GM12878 (cell line): ENCODE results near the gene SLC39A13. TPM values are rescaled to one million over a fixed set of nuclear protein-coding genes. Genes with fewer than 3 reads are reported as not detected.
A peak's percentile ranks its signal among the peaks of the same experiment; 100 is the strongest.

ENCODE experiments used
- BHLHE40 ChIP-seq, 2 experiments: fragments of 450-650 bp in 1 of 2; IDR thresholded peaks; 2 replicates each; pipeline ENCODE4 v1.6.1; 2011 to 2017; ENCODE audit warnings: low read depth in 2 of 2, borderline replicate concordance in 1 of 2, improper control_type of control experiment in 1 of 2, low read length in 1 of 2, mild to moderate bottlenecking in 1 of 2
- DPF2 ChIP-seq: fragments of 450-650 bp; IDR thresholded peaks from 2 replicates; pipeline ENCODE4 v1.6.1; 2017; ENCODE audit warnings: mild to moderate bottlenecking
- HDAC2 ChIP-seq: fragments of 200-600 bp; sonication (generic); IDR thresholded peaks from 2 replicates; pipeline ENCODE4 v1.6.1; 2017
- HSF1 ChIP-seq: fragments of 150-350 bp; IDR thresholded peaks from 2 replicates; pipeline ENCODE4 v1.6.1; 2014; ENCODE audit warnings: mild to moderate bottlenecking, low read depth, low read length
- LARP7 ChIP-seq: fragments of 450-650 bp; IDR thresholded peaks from 2 replicates; pipeline ENCODE4 v1.6.1; 2017; ENCODE audit warnings: mild to moderate bottlenecking
- MAX ChIP-seq: IDR thresholded peaks from 2 replicates; pipeline ENCODE4 v1.6.1; 2012; ENCODE audit warnings: low read depth, low read length, improper control_type of control experiment
- MTA2 ChIP-seq: fragments of 450-650 bp; IDR thresholded peaks from 2 replicates; pipeline ENCODE4 v1.6.1; 2016; ENCODE audit warnings: low read depth, mild to moderate bottlenecking, moderate library complexity
- NFXL1 ChIP-seq: fragments of 450-650 bp; IDR thresholded peaks from 2 replicates; pipeline ENCODE4 v1.6.1; 2017; ENCODE audit warnings: antibody characterized with exemption, mild to moderate bottlenecking, borderline replicate concordance
- NFYA ChIP-seq: IDR thresholded peaks from 2 replicates; pipeline ENCODE4 v1.6.1; 2011; ENCODE audit warnings: low read depth, mild to moderate bottlenecking, low read length, improper control_type of control experiment, borderline replicate concordance
- RCOR1 ChIP-seq: conservative IDR thresholded peaks from 2 replicates; pipeline ENCODE4 v1.6.1; 2012; ENCODE audit warnings: low read depth, low read length, improper control_type of control experiment
- REST ChIP-seq: IDR thresholded peaks from 2 replicates; pipeline ENCODE4 v1.6.1; 2012; ENCODE audit warnings: mild to moderate bottlenecking, low read depth, low read length
- SMAD1 ChIP-seq: fragments of 450-650 bp; IDR thresholded peaks from 2 replicates; pipeline ENCODE4 v1.6.1; 2018; ENCODE audit warnings: mild to moderate bottlenecking, low read depth; ENCODE audit not compliant: partially characterized antibody
- SMAD5 ChIP-seq: IDR thresholded peaks from 2 replicates; pipeline ENCODE4 v1.6.1; 2016; ENCODE audit warnings: antibody characterized with exemption, low read depth
- SMC3 ChIP-seq: IDR thresholded peaks from 2 replicates; pipeline ENCODE4 v1.6.1; 2011; ENCODE audit warnings: low read length, improper control_type of control experiment, borderline replicate concordance
- SRF ChIP-seq, 2 experiments: IDR thresholded peaks; 2 replicates each; pipeline ENCODE4 v1.6.1; 2011; ENCODE audit warnings: low read depth in 2 of 2, low read length in 2 of 2, mild to moderate bottlenecking in 1 of 2, moderate library complexity in 1 of 2
- ZBED1 ChIP-seq: IDR thresholded peaks from 2 replicates; pipeline ENCODE4 v1.6.1; 2016; ENCODE audit warnings: borderline replicate concordance
- ZNF384 ChIP-seq: IDR thresholded peaks from 2 replicates; pipeline ENCODE4 v1.6.1; 2012; ENCODE audit warnings: low read depth, mild to moderate bottlenecking, low read length, improper control_type of control experiment, borderline replicate concordance
- ZNF622 ChIP-seq: fragments of 450-650 bp; IDR thresholded peaks from 2 replicates; pipeline ENCODE4 v1.6.1; 2017; ENCODE audit warnings: mild to moderate bottlenecking, inconsistent platforms
- ZSCAN29 ChIP-seq: fragments of 450-650 bp; IDR thresholded peaks from 2 replicates; pipeline ENCODE4 v1.6.1; 2017; ENCODE audit warnings: mild to moderate bottlenecking, moderate library complexity
- polyA plus RNA-seq, 11 experiments: library from polyadenylated mRNA; depleted of rRNA in 4 of 11; unstranded in 6 of 11; stranded (reverse) in 5 of 11; fragments of >200 nt; fragmentation: Nextera tagmentation in 4 of 11; fragmentation: Illumina TruSeq in 1 of 11; extraction: Ambion mirVana in 4 of 11; extraction: Trizol in 1 of 11; gene quantifications; 1 replicate in 1 of 11; 2 replicates in 10 of 11; pipeline versions ENCODE4 v1.2.1 to v1.2.3, GENCODE V29; 2011 to 2016; ENCODE audit warnings: inconsistent platforms in 2 of 11, missing spikeins in 2 of 11, low read depth in 1 of 11
- total RNA-seq, 4 experiments: library from RNA; depleted of rRNA in 3 of 4; stranded (reverse); fragments of >200 nt in 3 of 4; fragmentation: Illumina TruSeq in 1 of 4; extraction: Trizol in 1 of 4; gene quantifications; 2 replicates each; pipeline versions ENCODE4 v1.2.1 to v1.2.3, GENCODE V29; 2013 to 2021
- TF ChIP-seq, protein P1 (sequence below), 3 experiments: IDR thresholded peaks in 2 of 3; conservative IDR thresholded peaks in 1 of 3; 2 replicates each; pipeline ENCODE4 v1.5.1; 2011; ENCODE audit warnings: low read depth in 3 of 3, low read length in 3 of 3, mild to moderate bottlenecking in 3 of 3, control low read depth in 2 of 3, moderate library complexity in 2 of 3, inconsistent platforms in 1 of 3, mixed read lengths in 1 of 3; ENCODE audit not compliant: control insufficient read depth in 2 of 3, insufficient read depth in 1 of 3; ENCODE audit errors: extremely low read depth in 1 of 3
- TF ChIP-seq, protein P2 (sequence below): IDR thresholded peaks from 2 replicates; pipeline ENCODE4 v1.6.1; 2012; ENCODE audit warnings: low read length, inconsistent platforms

Gene SLC39A13
- total and polyA plus RNA-seq, 10 of the 15 experiments (the other 5 are each of a cell fraction or from before 2014, with no cell fraction given) = 0.23 to 19.8 (median 6.3) TPM

DNA sequence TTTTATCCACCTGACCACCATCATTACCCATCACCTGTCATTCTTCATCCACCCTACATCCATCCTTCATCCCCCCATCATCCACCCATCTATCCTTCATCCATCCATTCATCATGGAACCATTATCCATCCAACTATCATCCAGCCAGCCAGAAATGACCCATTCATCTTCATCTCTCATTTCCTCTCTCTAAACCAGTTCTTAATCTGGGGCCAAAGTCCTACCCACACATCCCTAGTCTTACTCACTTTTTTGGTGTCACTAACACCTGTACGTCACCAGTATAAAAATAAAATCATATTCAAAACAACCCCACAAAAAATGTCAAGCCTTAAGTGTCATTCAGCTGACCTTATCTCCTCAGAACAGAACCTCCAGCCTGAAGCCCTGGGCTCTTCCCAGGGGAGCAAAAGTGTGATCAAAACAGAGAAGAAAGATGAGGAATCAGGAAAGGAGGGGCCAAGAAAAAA, 42.3 kb upstream of the SLC39A13 start (continued):
- TF ChIP-seq, protein P1, sequence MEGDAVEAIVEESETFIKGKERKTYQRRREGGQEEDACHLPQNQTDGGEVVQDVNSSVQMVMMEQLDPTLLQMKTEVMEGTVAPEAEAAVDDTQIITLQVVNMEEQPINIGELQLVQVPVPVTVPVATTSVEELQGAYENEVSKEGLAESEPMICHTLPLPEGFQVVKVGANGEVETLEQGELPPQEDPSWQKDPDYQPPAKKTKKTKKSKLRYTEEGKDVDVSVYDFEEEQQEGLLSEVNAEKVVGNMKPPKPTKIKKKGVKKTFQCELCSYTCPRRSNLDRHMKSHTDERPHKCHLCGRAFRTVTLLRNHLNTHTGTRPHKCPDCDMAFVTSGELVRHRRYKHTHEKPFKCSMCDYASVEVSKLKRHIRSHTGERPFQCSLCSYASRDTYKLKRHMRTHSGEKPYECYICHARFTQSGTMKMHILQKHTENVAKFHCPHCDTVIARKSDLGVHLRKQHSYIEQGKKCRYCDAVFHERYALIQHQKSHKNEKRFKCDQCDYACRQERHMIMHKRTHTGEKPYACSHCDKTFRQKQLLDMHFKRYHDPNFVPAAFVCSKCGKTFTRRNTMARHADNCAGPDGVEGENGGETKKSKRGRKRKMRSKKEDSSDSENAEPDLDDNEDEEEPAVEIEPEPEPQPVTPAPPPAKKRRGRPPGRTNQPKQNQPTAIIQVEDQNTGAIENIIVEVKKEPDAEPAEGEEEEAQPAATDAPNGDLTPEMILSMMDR (IDR thresholded peaks at IDR 0.05 in 2 of 3, conservative IDR thresholded peaks at IDR 0.05 in 1 of 3; ENCODE audit: control insufficient read depth in 2 of 3, extremely low read depth in 1 of 3, insufficient read depth in 1 of 3, low read depth in 3 of 3, low read length in 3 of 3) = no peak
- TF ChIP-seq NFYA (no peak), ZSCAN29 (no peak), LARP7 (no peak), SRF (IDR thresholded peaks at IDR 0.05; ENCODE audit: low read depth in 2 of 2, low read length in 2 of 2) (no peak), SMAD5 (no peak), ZBED1 (no peak), ZNF622 (no peak), HDAC2 (no peak), DPF2 (peak; percentile 68; the same call in 1 of the 2 replicates), REST (no peak), BHLHE40 (IDR thresholded peaks at IDR 0.05; ENCODE audit: borderline replicate concordance in 1 of 2, low read depth in 2 of 2, low read length in 1 of 2) (no peak), MAX (no peak), NFXL1 (no peak), ZNF384 (no peak), HSF1 (no peak), SMAD1 (no peak), SMC3 (no peak), RCOR1 (no peak), MTA2 (peak; percentile 46; the same call in 1 of the 2 replicates)
- TF ChIP-seq, protein P2, sequence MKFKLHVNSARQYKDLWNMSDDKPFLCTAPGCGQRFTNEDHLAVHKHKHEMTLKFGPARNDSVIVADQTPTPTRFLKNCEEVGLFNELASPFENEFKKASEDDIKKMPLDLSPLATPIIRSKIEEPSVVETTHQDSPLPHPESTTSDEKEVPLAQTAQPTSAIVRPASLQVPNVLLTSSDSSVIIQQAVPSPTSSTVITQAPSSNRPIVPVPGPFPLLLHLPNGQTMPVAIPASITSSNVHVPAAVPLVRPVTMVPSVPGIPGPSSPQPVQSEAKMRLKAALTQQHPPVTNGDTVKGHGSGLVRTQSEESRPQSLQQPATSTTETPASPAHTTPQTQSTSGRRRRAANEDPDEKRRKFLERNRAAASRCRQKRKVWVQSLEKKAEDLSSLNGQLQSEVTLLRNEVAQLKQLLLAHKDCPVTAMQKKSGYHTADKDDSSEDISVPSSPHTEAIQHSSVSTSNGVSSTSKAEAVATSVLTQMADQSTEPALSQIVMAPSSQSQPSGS = peak; percentile 60; the same call in 1 of the 2 replicates
